H1 (cell line): ENCODE results near the gene HABP4. TPM values are rescaled to one million over a fixed set of nuclear protein-coding genes. Genes with fewer than 3 reads are reported as not detected.

Experiments
- FOSL1 ChIP-seq: IDR thresholded peaks from 2 replicates; pipeline ENCODE4 v1.6.1; 2011; ENCODE audit warnings: mild to moderate bottlenecking, low read depth, low read length, moderate library complexity; ENCODE audit not compliant: insufficient read depth
- polyA plus RNA-seq, 7 experiments: library from polyadenylated mRNA; depleted of rRNA in 3 of 7; stranded (reverse) in 5 of 7; unstranded in 2 of 7; fragments of >200 nt in 5 of 7; fragments of 200-250 nt in 2 of 7; gene quantifications; 1 replicate in 5 of 7; 2 replicates in 1 of 7; 4 replicates in 1 of 7; pipeline versions ENCODE4 v1.2.1 to v1.2.3, GENCODE V29; 2011 to 2013; ENCODE audit warnings: missing spikeins in 2 of 7, mixed read lengths in 2 of 7
- total RNA-seq: library from RNA; stranded (reverse); fragmentation: NEBNext Ultra II Directional; extraction: Animal tissue kit (Norgen Biotek cat#: 25700); gene quantifications from 2 replicates; pipeline ENCODE4 v1.2.1, GENCODE V29; 2021
- TF ChIP-seq, protein P1 (sequence below): IDR thresholded peaks from 2 replicates; pipeline ENCODE4 v1.6.1; 2011; ENCODE audit warnings: low read depth, mild to moderate bottlenecking, low read length; ENCODE audit not compliant: insufficient read depth

HABP4 gene
- total and polyA plus RNA-seq, 2 of the 8 experiments (the other 6 are each of a cell fraction or from before 2014, with no cell fraction given) = 3.3 to 11.2 TPM

DNA sequence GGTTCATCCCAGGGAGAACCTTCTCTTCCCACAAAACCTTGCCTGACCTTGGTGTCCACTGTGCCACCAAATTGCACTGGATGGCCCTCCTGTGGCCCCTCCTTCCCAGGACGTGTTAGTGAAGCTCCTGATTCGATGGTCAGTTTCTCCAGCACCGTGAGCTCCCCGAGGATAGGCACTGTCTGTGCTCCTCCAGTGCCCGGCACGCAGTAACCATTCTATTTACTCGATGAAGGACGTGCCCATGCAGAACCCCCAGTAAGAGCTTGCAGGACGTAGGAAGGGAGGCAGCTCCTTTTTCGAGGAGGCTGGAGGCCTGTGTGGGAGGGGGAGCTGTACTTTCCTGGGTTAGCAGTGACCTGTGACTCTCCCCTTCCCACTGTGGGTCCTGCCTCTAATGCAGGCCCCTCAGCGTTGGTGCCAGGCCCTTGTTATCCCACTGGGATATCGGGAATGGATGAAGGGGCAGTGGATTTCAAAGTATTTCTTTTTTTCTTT, 39.6 kb downstream of the HABP4 start (continued):
- TF ChIP-seq FOSL1 = no peak
- TF ChIP-seq, protein P1, sequence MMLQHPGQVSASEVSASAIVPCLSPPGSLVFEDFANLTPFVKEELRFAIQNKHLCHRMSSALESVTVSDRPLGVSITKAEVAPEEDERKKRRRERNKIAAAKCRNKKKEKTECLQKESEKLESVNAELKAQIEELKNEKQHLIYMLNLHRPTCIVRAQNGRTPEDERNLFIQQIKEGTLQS = no peak
